Measurements from ENCODE around the gene PIP5K1A. TPM values are rescaled to one million over a fixed set of nuclear protein-coding genes. Genes with fewer than 3 reads are reported as not detected.
"Not testable (repeated sequence)": the region's sequence is repeated elsewhere in the genome, so short reads cannot be mapped to it uniquely, and the experiment has no call there.

Gene PIP5K1A
- total and polyA plus RNA-seq, 4 donors, result 21.7 to 120 (median 37.5) TPM

- no peak overlapping the region for H3K27ac ChIP-seq (ENCODE audit: low read depth in 1 of 2, low read length in 1 of 2)
- ATAC-seq (ENCODE audit: insufficient read depth, low FRiP score), result no peak
- H3K36me3 ChIP-seq (ENCODE audit: control insufficient read depth in 4 of 4, insufficient read depth in 4 of 4, low read length in 4 of 4), result peaks cover 0 to 5% (median 0%) of the 10 kb centered on the region in 4 donors
- DNase-seq, result peak; percentile 58 to 88 (median 88)
- peak; percentile 66 for TF ChIP-seq CTCF (IDR thresholded peaks at IDR 0.05; ENCODE audit: control extremely low read depth, extremely low read depth)
- peaks cover 0 to 11% (median 3%) of the 10 kb centered on the region in 5 donors for H3K4me1 ChIP-seq (ENCODE audit: control insufficient read depth in 5 of 5, insufficient read depth in 5 of 5, low read length in 5 of 5)
- H3K9ac ChIP-seq (ENCODE audit: insufficient read depth in 1 of 2, low read length in 2 of 2), result no peak overlapping the region
- no peaks in the 10 kb centered on the region for H3K27me3 ChIP-seq (ENCODE audit: control insufficient read depth in 3 of 3, insufficient read depth in 3 of 3, low read length in 2 of 3)
- H3K9me3 ChIP-seq (ENCODE audit: control insufficient read depth in 4 of 4, insufficient read depth in 3 of 4, low read length in 3 of 4), result no peaks in the 10 kb centered on the region
- WGBS, 2 donors, result 33 to 41% methylated on average over 13 to 14 of the region's 14 CpGs
- no peak overlapping the region for H3K4me3 ChIP-seq
These were observed 2.0 kb upstream of the PIP5K1A start for GRCh38 chr1:151196292-151196800.

DNA sequence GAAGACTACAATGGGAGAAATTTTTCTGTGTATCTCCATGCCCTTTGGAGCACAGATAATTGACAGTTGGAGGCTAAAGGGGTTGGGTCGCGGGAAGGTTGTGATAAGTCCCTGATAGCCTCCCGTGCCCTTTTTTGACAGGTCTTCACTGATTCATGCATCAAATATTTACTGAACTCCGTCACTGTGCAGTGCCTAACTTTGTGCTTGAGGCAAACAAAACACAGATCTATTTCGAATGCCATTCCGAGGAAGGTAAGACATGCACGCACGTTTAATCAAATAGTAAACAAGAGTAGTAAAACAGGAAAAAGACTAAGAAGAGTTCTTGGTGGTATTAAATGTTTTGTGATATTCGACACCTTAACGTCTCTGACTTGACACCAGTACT is 494 bp upstream of the PIP5K1A start:
- Histone ChIP-seq H3K4me3 (no peak overlapping the region), H3K27me3 (ENCODE audit: control insufficient read depth in 3 of 3, insufficient read depth in 3 of 3, low read length in 2 of 3) (no peaks in the 10 kb centered on the region), H3K27ac (ENCODE audit: low read depth in 1 of 2, low read length in 1 of 2) (peak overlapping the region; percentile 73 to 94), H3K9ac (ENCODE audit: insufficient read depth in 1 of 2, low read length in 2 of 2) (peak overlapping the region in 1 of 2 donors; percentile 45), H3K4me1 (ENCODE audit: control insufficient read depth in 5 of 5, insufficient read depth in 5 of 5, low read length in 5 of 5) (peaks cover 0 to 20% (median 3%) of the 10 kb centered on the region in 5 donors), H3K36me3 (ENCODE audit: control insufficient read depth in 4 of 4, insufficient read depth in 4 of 4, low read length in 4 of 4) (peaks cover 0 to 5% (median 4%) of the 10 kb centered on the region in 4 donors), H3K9me3 (ENCODE audit: control insufficient read depth in 4 of 4, insufficient read depth in 3 of 4, low read length in 3 of 4) (no peaks in the 10 kb centered on the region)
- WGBS, 2 donors, result 9 to 19% methylated on average over 10 of the region's 10 CpGs
- no peak for TF ChIP-seq CTCF (IDR thresholded peaks at IDR 0.05; ENCODE audit: control extremely low read depth, extremely low read depth)
- no peak for ATAC-seq (ENCODE audit: insufficient read depth, low FRiP score)
- DNase-seq, result no peak

DNA sequence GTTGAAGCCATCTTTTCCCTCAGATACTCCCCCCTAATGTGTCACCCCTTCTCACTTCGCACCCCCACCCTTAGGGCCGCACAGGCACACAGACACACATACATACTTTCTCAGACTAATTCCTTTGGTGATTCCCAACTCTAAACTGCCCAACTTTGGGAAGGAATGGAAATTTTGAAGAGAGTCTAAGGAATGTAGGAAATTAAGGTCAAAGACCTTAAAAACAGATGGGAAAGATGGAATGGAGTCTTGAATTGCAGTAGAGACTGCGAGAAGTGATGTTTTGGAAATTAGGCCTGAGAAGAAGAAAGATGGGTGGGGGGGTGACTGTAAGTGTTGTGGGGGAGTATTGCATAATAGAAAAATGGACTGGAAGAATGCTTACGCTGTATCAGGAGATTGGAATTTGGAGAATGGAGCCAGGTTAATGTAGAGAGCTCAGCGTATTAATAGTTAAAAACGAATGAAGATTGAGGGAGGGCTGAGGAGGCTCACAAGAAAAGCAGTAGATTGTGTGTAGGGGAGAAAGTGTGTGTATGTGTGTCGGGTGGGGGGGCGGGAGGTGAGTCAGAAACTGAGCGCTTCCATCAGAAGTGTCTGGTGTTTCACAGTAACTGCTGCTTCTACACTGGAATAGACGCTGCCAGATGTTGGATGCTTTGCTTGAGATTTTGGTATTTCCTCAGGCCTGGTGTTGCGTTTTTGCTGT is 1.7 kb downstream of the PIP5K1A start:
- peaks cover 0 to 7% (median 5%) of the 10 kb centered on the region in 4 donors for H3K36me3 ChIP-seq (ENCODE audit: control insufficient read depth in 4 of 4, insufficient read depth in 4 of 4, low read length in 4 of 4)
- WGBS, 2 donors, result 26 to 62% methylated on average over 11 of the region's 11 CpGs
- no peaks in the 10 kb centered on the region for H3K27me3 ChIP-seq (ENCODE audit: control insufficient read depth in 3 of 3, insufficient read depth in 3 of 3, low read length in 2 of 3)
- TF ChIP-seq CTCF (IDR thresholded peaks at IDR 0.05; ENCODE audit: control extremely low read depth, extremely low read depth), result no peak
- no peaks in the 10 kb centered on the region for H3K9me3 ChIP-seq (ENCODE audit: control insufficient read depth in 4 of 4, insufficient read depth in 3 of 4, low read length in 3 of 4)
- peaks cover 0 to 23% (median 3%) of the 10 kb centered on the region in 5 donors for H3K4me1 ChIP-seq (ENCODE audit: control insufficient read depth in 5 of 5, insufficient read depth in 5 of 5, low read length in 5 of 5)
- no peak for ATAC-seq (ENCODE audit: insufficient read depth, low FRiP score)
- H3K27ac ChIP-seq (ENCODE audit: low read depth in 1 of 2, low read length in 1 of 2), result peak overlapping the region; percentile 70 to 87
- peak overlapping the region; percentile 80 for H3K4me3 ChIP-seq
- H3K9ac ChIP-seq (ENCODE audit: insufficient read depth in 1 of 2, low read length in 2 of 2), result peak overlapping the region; percentile 90 to 96
- peak; percentile 18 to 67 (median 54) for DNase-seq

GRCh38 chr1:151205381-151205965 is 7.1 kb downstream of the PIP5K1A start:
- not testable (repeated sequence) for H3K27ac ChIP-seq (ENCODE audit: low read depth in 1 of 2, low read length in 1 of 2); H3K9ac ChIP-seq (ENCODE audit: insufficient read depth in 1 of 2, low read length in 2 of 2); ATAC-seq (ENCODE audit: insufficient read depth, low FRiP score); H3K4me3 ChIP-seq; H3K27me3 ChIP-seq (ENCODE audit: control insufficient read depth in 3 of 3, insufficient read depth in 3 of 3, low read length in 2 of 3); H3K9me3 ChIP-seq (ENCODE audit: control insufficient read depth in 4 of 4, insufficient read depth in 3 of 4, low read length in 3 of 4); DNase-seq
- Histone ChIP-seq H3K4me1 (ENCODE audit: control insufficient read depth in 5 of 5, insufficient read depth in 5 of 5, low read length in 5 of 5) (peaks cover 0 to 16% (median 1%) of the 10 kb centered on the region in 5 donors), H3K36me3 (ENCODE audit: control insufficient read depth in 4 of 4, insufficient read depth in 4 of 4, low read length in 4 of 4) (peaks cover 5 to 25% (median 12%) of the 10 kb centered on the region in 4 donors)
- 94 to 96% methylated on average over 12 of the region's 12 CpGs for WGBS, 2 donors

Measured in lung (tissue), 12 donors.